HFFc6 (cell line): ENCODE data around the gene PLPPR2. TPM values are rescaled to one million over a fixed set of nuclear protein-coding genes. Genes with fewer than 3 reads are reported as not detected.

ENCODE experiments used
- DNase-seq: peaks from one replicate; pipeline ENCODE4 v3.0.0-alpha.2; 2018
- H3K27ac Mint-ChIP-seq: 2 replicates; pipeline ENCODE4 v1.8.0; 2020; ENCODE audit warnings: mild to moderate bottlenecking, mixed read lengths
- H3K27me3 Mint-ChIP-seq: 2 replicates; pipeline ENCODE4 v1.8.0; 2021; ENCODE audit warnings: mild to moderate bottlenecking, moderate library complexity, mixed read lengths; ENCODE audit not compliant: insufficient read depth
- H3K36me3 Mint-ChIP-seq: 2 replicates; pipeline ENCODE4 v1.8.0; 2021; ENCODE audit warnings: low read depth, mixed read lengths
- H3K4me1 Mint-ChIP-seq: 2 replicates; pipeline ENCODE4 v1.8.0; 2020; ENCODE audit warnings: low read depth, mixed read lengths
- H3K4me3 Mint-ChIP-seq: 2 replicates; pipeline ENCODE4 v1.8.0; 2020; ENCODE audit warnings: mild to moderate bottlenecking, moderate library complexity, mixed read lengths
- H3K9me3 Mint-ChIP-seq: 2 replicates; pipeline ENCODE4 v1.8.0; 2020; ENCODE audit warnings: mild to moderate bottlenecking, mixed read lengths
- total RNA-seq, 6 experiments: library from RNA; stranded (reverse); fragmentation: NEBNext Ultra II Directional; extraction: Animal tissue kit (Norgen Biotek cat#: 25700); gene quantifications; 2 replicates in 1 of 6; 3 replicates in 5 of 6; pipeline ENCODE4 v1.2.3, GENCODE V29; 2021
- TF ChIP-seq, protein P1 (sequence below): fragments of 200-600 bp; sonication (generic); IDR thresholded peaks from 2 replicates; pipeline ENCODE4 v1.5.0; 2021; ENCODE audit warnings: antibody characterized with exemption, mild to moderate bottlenecking

The PLPPR2 gene
- total RNA-seq, 6 experiments from 2014 or later: 52.4 to 82.2 (median 59.7) TPM

DNA sequence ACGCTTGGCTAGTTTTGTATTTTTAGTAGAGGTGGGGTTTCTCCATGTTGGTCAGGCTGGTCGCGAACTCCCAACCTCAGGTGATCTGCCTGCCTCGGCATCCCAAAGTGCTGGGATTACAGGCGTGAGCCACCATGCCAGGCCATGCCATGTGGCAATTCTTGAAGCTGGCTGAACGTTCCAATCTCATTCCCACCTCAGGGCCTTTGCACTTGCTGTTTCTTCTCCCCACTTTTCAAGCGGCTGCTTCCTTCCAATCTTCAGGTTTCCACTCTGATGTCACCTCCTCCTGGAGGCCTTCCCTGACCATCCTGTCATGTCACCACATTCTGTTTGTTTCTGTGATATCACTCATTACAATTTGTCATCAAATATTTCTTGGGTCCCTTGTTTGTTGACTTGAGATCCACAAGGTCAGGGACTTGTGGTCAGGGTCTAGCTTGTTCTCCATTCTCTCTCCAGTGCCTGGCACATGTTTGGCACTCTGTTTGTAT is 24.7 kb downstream of the PLPPR2 start:
- Mint-ChIP-seq H3K4me1 (peaks cover 54% of the 10 kb centered on the region), H3K36me3 (no peaks in the 10 kb centered on the region; the same call in 1 of the 2 replicates), H3K27ac (peak overlapping the region; percentile 94), H3K4me3 (peak overlapping the region; percentile 90), H3K9me3 (no peaks in the 10 kb centered on the region), H3K27me3 (no peaks in the 10 kb centered on the region; the same call in 1 of the 2 replicates)
- DNase-seq: no peak
- TF ChIP-seq, protein P1, sequence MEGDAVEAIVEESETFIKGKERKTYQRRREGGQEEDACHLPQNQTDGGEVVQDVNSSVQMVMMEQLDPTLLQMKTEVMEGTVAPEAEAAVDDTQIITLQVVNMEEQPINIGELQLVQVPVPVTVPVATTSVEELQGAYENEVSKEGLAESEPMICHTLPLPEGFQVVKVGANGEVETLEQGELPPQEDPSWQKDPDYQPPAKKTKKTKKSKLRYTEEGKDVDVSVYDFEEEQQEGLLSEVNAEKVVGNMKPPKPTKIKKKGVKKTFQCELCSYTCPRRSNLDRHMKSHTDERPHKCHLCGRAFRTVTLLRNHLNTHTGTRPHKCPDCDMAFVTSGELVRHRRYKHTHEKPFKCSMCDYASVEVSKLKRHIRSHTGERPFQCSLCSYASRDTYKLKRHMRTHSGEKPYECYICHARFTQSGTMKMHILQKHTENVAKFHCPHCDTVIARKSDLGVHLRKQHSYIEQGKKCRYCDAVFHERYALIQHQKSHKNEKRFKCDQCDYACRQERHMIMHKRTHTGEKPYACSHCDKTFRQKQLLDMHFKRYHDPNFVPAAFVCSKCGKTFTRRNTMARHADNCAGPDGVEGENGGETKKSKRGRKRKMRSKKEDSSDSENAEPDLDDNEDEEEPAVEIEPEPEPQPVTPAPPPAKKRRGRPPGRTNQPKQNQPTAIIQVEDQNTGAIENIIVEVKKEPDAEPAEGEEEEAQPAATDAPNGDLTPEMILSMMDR: no peak

DNA sequence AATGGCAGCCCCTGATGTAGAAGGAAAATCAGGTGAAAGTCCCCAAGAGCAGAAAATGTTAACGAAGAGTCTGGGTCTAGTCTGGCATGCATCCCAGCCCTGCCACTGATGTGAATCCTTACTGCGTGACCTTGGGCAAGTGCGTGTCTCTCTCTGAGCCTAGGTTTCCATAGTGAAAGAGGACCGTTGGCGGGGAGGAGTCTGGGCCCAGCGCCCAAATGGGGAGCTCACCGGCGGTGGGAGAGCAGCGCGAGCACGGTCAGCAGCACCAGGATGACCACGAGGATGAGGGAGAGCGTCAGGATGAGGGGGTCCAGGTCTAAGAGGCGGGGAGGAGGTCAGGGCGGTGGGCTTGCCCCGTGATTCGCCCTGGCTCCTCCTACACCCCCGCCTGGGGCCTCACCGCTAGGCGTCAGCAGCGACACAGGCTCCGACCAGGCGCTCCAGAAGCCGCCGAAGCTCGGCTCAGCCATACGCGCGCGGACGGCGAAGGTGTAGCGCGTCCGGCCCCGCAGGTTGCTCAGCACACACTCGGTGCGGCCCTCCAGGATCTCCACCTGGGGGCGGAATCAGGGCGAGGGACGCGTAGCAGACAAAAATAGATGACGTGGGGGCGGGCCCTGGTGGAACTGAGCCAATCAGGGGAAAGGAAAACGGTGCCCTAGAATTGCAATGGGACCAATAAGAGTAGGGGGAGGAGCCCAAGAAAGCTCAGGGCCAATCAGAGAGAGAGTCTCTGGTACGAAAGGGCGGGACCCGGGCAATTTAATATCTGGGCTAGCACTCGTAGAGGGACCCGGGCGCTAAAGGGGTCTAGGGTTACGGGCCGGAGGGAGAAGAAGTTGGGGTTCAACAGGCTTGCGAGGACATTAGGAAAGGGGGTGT is 25.7 kb downstream of the PLPPR2 start:
- H3K4me1 Mint-ChIP-seq: peaks cover 54% of the 10 kb centered on the region
- peak; percentile 97 for DNase-seq
- H3K9me3 Mint-ChIP-seq: no peaks in the 10 kb centered on the region
- no peaks in the 10 kb centered on the region; the same call in 1 of the 2 replicates for H3K27me3 Mint-ChIP-seq
- peak overlapping the region; percentile 90 for H3K4me3 Mint-ChIP-seq
- H3K36me3 Mint-ChIP-seq: no peaks in the 10 kb centered on the region; the same call in 1 of the 2 replicates
- TF ChIP-seq, protein P1: peak; percentile 83
- H3K27ac Mint-ChIP-seq: peak overlapping the region; percentile 94

DNA sequence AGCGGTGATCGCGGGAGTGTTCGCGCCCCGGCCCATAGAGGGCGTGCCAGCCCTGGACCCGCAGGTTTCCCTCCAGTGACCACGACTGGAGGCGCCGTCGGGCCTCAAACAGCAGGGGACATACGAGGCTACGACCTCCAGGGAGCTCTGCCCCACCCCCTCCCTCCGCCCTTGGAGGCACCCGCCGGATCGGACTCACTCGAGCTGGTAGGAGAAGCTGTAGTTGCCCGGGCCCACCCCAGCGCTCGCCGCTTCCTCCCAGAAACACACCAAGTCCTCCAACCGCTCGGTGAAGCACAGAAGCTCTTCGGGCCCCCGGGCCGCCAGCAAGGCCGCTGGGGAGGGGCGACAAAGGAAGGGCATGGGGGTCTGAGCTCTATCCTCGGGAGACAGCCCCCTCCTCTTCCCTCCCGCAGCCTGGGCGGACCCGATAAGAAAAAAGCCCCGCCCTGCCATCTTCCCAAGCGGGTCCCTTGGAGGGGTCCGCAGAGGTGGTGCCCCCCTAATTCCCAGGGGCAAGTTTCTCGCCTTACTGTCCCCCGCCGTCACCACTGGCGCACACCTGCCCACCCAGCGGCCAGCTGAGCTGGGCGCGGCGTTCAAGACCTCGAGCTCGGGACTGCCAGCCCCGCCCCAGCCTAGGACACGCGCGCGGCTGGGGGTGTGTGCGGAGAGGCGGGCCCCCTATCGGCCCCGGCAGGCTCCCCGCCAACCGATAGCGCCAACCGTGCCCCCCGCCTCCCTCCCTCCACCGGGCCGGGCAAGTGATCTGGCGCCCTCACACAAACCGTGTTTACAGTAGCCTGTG is 27.9 kb downstream of the PLPPR2 start:
- H3K36me3 Mint-ChIP-seq: no peaks in the 10 kb centered on the region
- H3K4me3 Mint-ChIP-seq: peak overlapping the region; percentile 90
- no peaks in the 10 kb centered on the region for H3K9me3 Mint-ChIP-seq
- DNase-seq: peak; percentile 15
- TF ChIP-seq, protein P1: peak; percentile 79
- peak overlapping the region; percentile 69 for H3K27ac Mint-ChIP-seq
- peaks cover 34% of the 10 kb centered on the region for H3K4me1 Mint-ChIP-seq
- H3K27me3 Mint-ChIP-seq: no peaks in the 10 kb centered on the region

DNA sequence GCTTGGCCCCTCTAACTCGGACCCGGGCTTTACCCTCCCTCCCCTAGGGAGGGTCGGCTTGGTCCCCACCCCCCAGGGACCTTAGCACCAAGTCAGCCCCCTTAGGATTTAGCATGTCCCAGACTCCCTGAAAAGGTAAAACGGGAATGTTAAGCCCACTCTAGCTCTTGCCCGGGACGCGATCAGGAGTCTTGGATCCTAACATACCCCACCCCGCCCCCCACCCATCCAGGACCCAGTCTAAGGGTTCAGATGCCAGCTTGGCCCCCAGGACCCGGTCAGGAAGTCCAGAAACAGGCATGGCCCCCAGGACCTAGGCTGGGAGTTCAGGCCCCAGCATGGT is 28.4 kb downstream of the PLPPR2 start:
- TF ChIP-seq, protein P1: no peak
- H3K27ac Mint-ChIP-seq: no peak overlapping the region
- peak overlapping the region; percentile 90; the same call in 1 of the 2 replicates for H3K4me3 Mint-ChIP-seq
- no peak for DNase-seq
- H3K4me1 Mint-ChIP-seq: peaks cover 29% of the 10 kb centered on the region
- no peaks in the 10 kb centered on the region for H3K27me3 Mint-ChIP-seq
- no peaks in the 10 kb centered on the region for H3K36me3 Mint-ChIP-seq
- H3K9me3 Mint-ChIP-seq: no peaks in the 10 kb centered on the region

DNA sequence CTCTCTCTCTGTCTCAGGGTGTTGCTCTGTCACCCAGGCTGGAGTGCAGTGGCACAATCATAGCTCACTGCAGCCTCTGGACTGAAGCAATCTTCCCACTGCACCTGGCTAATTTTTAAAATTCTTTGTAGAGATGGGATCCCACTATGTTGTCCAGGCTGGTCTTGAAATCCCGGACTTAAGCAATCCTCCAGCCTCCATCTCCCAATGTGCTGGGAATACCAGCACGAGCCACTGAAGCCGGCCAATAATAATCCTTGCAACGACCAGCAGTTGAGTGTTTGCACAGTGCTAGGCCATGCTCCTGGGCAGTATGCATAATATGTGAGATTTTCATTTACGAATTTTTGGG is 29.5 kb downstream of the PLPPR2 start:
- Mint-ChIP-seq H3K27me3 (no peaks in the 10 kb centered on the region), H3K36me3 (no peaks in the 10 kb centered on the region), H3K4me1 (peaks cover 24% of the 10 kb centered on the region), H3K4me3 (peak overlapping the region; percentile 90; the same call in 1 of the 2 replicates), H3K9me3 (no peaks in the 10 kb centered on the region), H3K27ac (no peak overlapping the region)
- no peak for DNase-seq
- TF ChIP-seq, protein P1: no peak
